Measurements from ENCODE around the gene MYO3B.

The MYO3B gene

DNA sequence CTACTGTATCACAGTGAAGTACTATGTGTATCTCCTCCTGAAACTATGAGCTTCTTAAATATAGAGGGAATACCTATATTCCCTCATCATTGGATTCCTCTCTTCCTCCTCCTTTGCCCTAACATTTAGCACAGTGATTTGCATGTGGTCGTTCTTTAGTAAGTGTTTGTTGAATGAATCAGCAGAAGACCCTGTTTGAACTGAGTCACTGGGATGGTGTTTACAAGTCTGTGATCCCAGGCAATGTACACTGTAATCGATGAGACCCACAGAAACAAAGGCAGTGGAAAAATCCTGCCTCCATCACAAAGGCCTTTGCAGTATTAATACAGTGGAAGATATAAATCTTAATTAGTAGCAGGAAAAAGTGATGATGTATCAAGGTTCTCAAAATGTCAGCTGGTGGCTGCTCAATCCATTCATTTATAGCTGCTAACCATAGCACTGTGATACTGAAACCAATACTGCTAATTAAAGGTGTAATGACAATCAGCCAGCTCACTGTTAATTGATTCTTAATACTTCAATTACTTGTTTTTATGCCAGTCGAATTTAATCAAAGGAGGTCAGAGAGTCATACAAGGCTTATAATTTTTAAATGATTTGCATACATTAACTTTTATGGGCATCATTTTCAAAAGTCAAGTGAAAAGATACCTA, 20.8 kb upstream of the MYO3B start:
- Histone ChIP-seq H3K36me3 (ENCODE audit: control insufficient read depth in 2 of 2, insufficient read depth in 1 of 2, low read length in 2 of 2) (no peaks in the 10 kb centered on the region), H3K4me3 (ENCODE audit: low read depth, low read length) (no peak overlapping the region), H3K4me1 (ENCODE audit: control insufficient read depth, insufficient read depth, low read length) (no peaks in the 10 kb centered on the region), H3K27ac (ENCODE audit: extremely low read depth, low read depth, low read length) (no peak overlapping the region), H3K9me3 (ENCODE audit: control insufficient read depth, insufficient read depth, low read depth, low read length) (no peaks in the 10 kb centered on the region)
- ChIA-PET POLR2A (no interaction called here), CTCF (interaction anchor here (0.5 kb wide), 2 partner anchors 119 to 367 kb away, joined by 3 to 5 read pairs; no protein-coding TSS in a partner anchor)
- TF ChIP-seq ZSCAN4 (tag by site-specific recombination; IDR thresholded peaks at IDR 0.05) (no peak), ZNF571 (tag by site-specific recombination; IDR thresholded peaks at IDR 0.05) (no peak), ZNF837 (tag by site-specific recombination; IDR thresholded peaks at IDR 0.05) (no peak), ZNF138 (tag by site-specific recombination; IDR thresholded peaks at IDR 0.05; ENCODE audit: borderline replicate concordance) (no peak), GLIS2 (tag by site-specific recombination; IDR thresholded peaks at IDR 0.05) (no peak), ZFP37 (tag by site-specific recombination; IDR thresholded peaks at IDR 0.05) (no peak), HIC1 (tag by site-specific recombination; IDR thresholded peaks at IDR 0.05) (no peak), ZNF335 (tag by site-specific recombination; conservative IDR thresholded peaks at IDR 0.05) (no peak), SCRT1 (tag by site-specific recombination; IDR thresholded peaks at IDR 0.05; ENCODE audit: borderline replicate concordance) (no peak), ZNF501 (tag by site-specific recombination; IDR thresholded peaks at IDR 0.05) (no peak), ZBTB49 (tag by site-specific recombination; IDR thresholded peaks at IDR 0.05; ENCODE audit: low read depth) (no peak), BCL11B (tag by site-specific recombination; IDR thresholded peaks at IDR 0.05; ENCODE audit: low read depth) (no peak), ZNF843 (tag by site-specific recombination; IDR thresholded peaks at IDR 0.05) (no peak)
- TF ChIP-seq, protein P1, sequence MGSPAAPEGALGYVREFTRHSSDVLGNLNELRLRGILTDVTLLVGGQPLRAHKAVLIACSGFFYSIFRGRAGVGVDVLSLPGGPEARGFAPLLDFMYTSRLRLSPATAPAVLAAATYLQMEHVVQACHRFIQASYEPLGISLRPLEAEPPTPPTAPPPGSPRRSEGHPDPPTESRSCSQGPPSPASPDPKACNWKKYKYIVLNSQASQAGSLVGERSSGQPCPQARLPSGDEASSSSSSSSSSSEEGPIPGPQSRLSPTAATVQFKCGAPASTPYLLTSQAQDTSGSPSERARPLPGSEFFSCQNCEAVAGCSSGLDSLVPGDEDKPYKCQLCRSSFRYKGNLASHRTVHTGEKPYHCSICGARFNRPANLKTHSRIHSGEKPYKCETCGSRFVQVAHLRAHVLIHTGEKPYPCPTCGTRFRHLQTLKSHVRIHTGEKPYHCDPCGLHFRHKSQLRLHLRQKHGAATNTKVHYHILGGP (tag by site-specific recombination; IDR thresholded peaks at IDR 0.05): no peak

- no peak for TF ChIP-seq OVOL3 (tag by site-specific recombination; IDR thresholded peaks at IDR 0.05)
- no peak for TF ChIP-seq ZBTB10 (tag by site-specific recombination; IDR thresholded peaks at IDR 0.05)
- no peak for TF ChIP-seq ZNF561 (tag by site-specific recombination; IDR thresholded peaks at IDR 0.05; ENCODE audit: borderline replicate concordance)
- no peak for TF ChIP-seq CTCF (tag by site-specific recombination; IDR thresholded peaks at IDR 0.05)
- no peak for TF ChIP-seq KLF10 (tag by site-specific recombination; IDR thresholded peaks at IDR 0.05)
- no peak for TF ChIP-seq ZNF488 (tag by site-specific recombination; IDR thresholded peaks at IDR 0.05)
- no peak overlapping the region for H3K4me3 ChIP-seq (ENCODE audit: low read depth, low read length)
- H3K36me3 ChIP-seq (ENCODE audit: control insufficient read depth in 2 of 2, insufficient read depth in 1 of 2, low read length in 2 of 2): no peaks in the 10 kb centered on the region
- CTCF ChIA-PET: interaction anchor here (0.6 kb wide), 1 partner anchor 1145 kb away, joined by 6 read pairs; no protein-coding TSS in a partner anchor
- H3K27ac ChIP-seq (ENCODE audit: extremely low read depth, low read depth, low read length): no peak overlapping the region
- H3K4me1 ChIP-seq (ENCODE audit: control insufficient read depth, insufficient read depth, low read length): no peaks in the 10 kb centered on the region
- POLR2A ChIA-PET: no interaction called here
- H3K9me3 ChIP-seq (ENCODE audit: control insufficient read depth, insufficient read depth, low read depth, low read length): no peaks in the 10 kb centered on the region
Observed at GRCh38 chr2:170159060-170159459, 18.9 kb upstream of the MYO3B start.

Measured in HEK293 (cell line).